Measurements from ENCODE around the gene NRIP2.

DNA sequence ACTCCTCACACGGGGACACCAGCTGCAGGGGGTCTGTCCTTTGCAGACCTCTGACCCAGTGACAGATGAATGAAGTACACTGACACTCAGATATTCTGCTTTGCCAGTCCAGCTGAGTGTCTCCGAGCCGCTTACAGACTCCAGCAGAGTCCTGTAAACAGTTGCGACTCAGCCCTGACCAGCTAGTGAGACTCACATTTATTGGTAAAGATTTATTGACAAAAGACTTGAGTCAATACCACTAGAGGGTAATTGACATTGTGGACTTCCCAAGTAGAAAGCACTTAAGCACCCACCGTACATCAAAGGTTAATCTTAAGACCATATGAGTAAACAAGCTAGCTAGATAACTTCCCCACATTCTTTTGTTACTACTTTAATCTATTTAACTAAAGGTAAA is 49.8 kb downstream of the NRIP2 start:
- TF ChIP-seq POLR2AphosphoS5 (IDR thresholded peaks at IDR 0.05): no peak
- TF ChIP-seq RAD21 (conservative IDR thresholded peaks at IDR 0.05): no peak
- TF ChIP-seq CTCF (IDR thresholded peaks at IDR 0.05; ENCODE audit: poor library complexity, severe bottlenecking): no peak
